CD4-positive, alpha-beta T cell (primary cell): ENCODE results near the gene ITK. TPM values are rescaled to one million over a fixed set of nuclear protein-coding genes. Genes with fewer than 3 reads are reported as not detected.
A peak's percentile ranks its signal among the peaks of the same experiment; 100 is the strongest.

ENCODE experiments used
- ATAC-seq: fragments of 200-7000 bp; cut with Tn5 transposase; one replicate; pipeline ENCODE4 v1.10.0; 2022; ENCODE audit warnings: mild to moderate bottlenecking; ENCODE audit not compliant: poor library complexity
- CTCF ChIA-PET: fragments of 350-600 bp; sonication (Branson Sonifier 250); formaldehyde crosslinking; loops from one replicate; lab custom pipeline; 2021; ENCODE audit warnings: antibody characterized with exemption, inconsistent platforms; lab: Charles Lee
- POLR2A ChIA-PET: fragments of 350-600 bp; sonication (Branson Sonifier 250); formaldehyde crosslinking; loops from one replicate; lab custom pipeline; 2021; ENCODE audit warnings: antibody characterized with exemption, inconsistent platforms; lab: Charles Lee
- DNase-seq, 14 experiments: peaks; one replicate each; pipeline ENCODE4 v3.0.0-alpha.2; 2013 to 2020; ENCODE audit warnings: mixed read lengths in 2 of 14
- H3K27ac ChIP-seq, 2 donors: one replicate each; pipeline versions ENCODE4 v1.5.1 to v1.7.0; 2013; ENCODE audit warnings: low read length in 2 of 2, low read depth in 1 of 2, mild to moderate bottlenecking in 1 of 2
- H3K27me3 ChIP-seq, 2 experiments: 1 replicate in 1 of 2; 2 replicates in 1 of 2; pipeline versions ENCODE4 v1.6.1 to v1.7.0; 2013; ENCODE audit warnings: low read length in 2 of 2, control low read depth in 1 of 2, mild to moderate bottlenecking in 1 of 2, moderate library complexity in 1 of 2; ENCODE audit not compliant: insufficient read depth in 2 of 2, control insufficient read depth in 1 of 2
- H3K36me3 ChIP-seq: one replicate; pipeline ENCODE4 v1.6.1; 2013; ENCODE audit warnings: low read length, control low read depth; ENCODE audit not compliant: insufficient read depth
- H3K4me1 ChIP-seq: one replicate; pipeline ENCODE4 v1.6.1; 2013; ENCODE audit warnings: low read length, control low read depth; ENCODE audit not compliant: insufficient read depth
- H3K4me3 ChIP-seq: one replicate; pipeline ENCODE4 v1.5.1; 2013; ENCODE audit warnings: mild to moderate bottlenecking, low read length, moderate library complexity
- H3K9me3 ChIP-seq, 2 experiments: 1 replicate in 1 of 2; 2 replicates in 1 of 2; pipeline versions ENCODE4 v1.6.1 to v1.7.0; 2013; ENCODE audit warnings: low read length in 2 of 2, mild to moderate bottlenecking in 2 of 2, control low read depth in 1 of 2, moderate library complexity in 1 of 2; ENCODE audit not compliant: control insufficient read depth in 1 of 2, insufficient read depth in 1 of 2
- H3K27ac Mint-ChIP-seq: one replicate; pipeline ENCODE4 v1.8.0; 2020; ENCODE audit warnings: mixed read lengths
- H3K27me3 Mint-ChIP-seq: one replicate; pipeline ENCODE4 v1.8.0; 2021; ENCODE audit warnings: mixed read lengths
- H3K36me3 Mint-ChIP-seq: one replicate; pipeline ENCODE4 v1.8.0; 2021; ENCODE audit warnings: low read depth, mixed read lengths
- H3K4me1 Mint-ChIP-seq: one replicate; pipeline ENCODE4 v1.8.0; 2021; ENCODE audit warnings: low read depth, mixed read lengths
- H3K4me3 Mint-ChIP-seq: one replicate; pipeline ENCODE4 v1.8.0; 2020; ENCODE audit warnings: mild to moderate bottlenecking, mixed read lengths
- H3K9me3 Mint-ChIP-seq: one replicate; pipeline ENCODE4 v1.8.0; 2020; ENCODE audit warnings: mixed read lengths
- CTCF ChIP-seq: fragments of 200-600 bp; IDR thresholded peaks from one replicate; pipeline ENCODE4 v1.8.0; 2022; ENCODE audit warnings: antibody characterized with exemption, mild to moderate bottlenecking
- intact Hi-C, 2 experiments: fragments of 100-400 bp; cut with DNase I in 1 of 2; cut with micrococcal nuclease in 1 of 2; formaldehyde crosslinking; loops; one replicate each; pipeline versions ENCODE4 v1.15.1 to v1.9.0; 2023 to 2025; cut with DNase I, micrococcal nuclease
- total RNA-seq, 174 experiments: library from RNA in 2 of 174; stranded (reverse) in 2 of 174; gene quantifications; one replicate each; pipeline ENCODE4 v1.2.3 and lab custom pipeline; 2021 to 2026

ITK gene
- total RNA-seq, 2 experiments from 2014 or later, result 289 to 292 TPM

GRCh38 chr5:157294407-157295091 is 113.9 kb downstream of the ITK start:
- intact Hi-C loops, result no loop called here
- DNase-seq (no peak), ATAC-seq (peak; percentile 12)
- Histone ChIP-seq H3K4me3 (no peak overlapping the region), H3K4me1 (peaks cover 21% of the 10 kb centered on the region), H3K27ac (peak overlapping the region; percentile 18 to 50), H3K27me3 (no peaks in the 10 kb centered on the region), H3K36me3 (peaks cover 98% of the 10 kb centered on the region), H3K9me3 (no peaks in the 10 kb centered on the region)
- ChIA-PET POLR2A (interaction anchor here (0.9 to 1.5 kb wide), 2 partner anchors 9 to 34 kb away, joined by 3 to 6 read pairs; no protein-coding TSS in a partner anchor), CTCF (interaction anchor here (0.7 to 0.9 kb wide), 2 partner anchors 29 to 39 kb away, joined by 3 read pairs; partner anchors contain the start of gene CYFIP2)
- Mint-ChIP-seq H3K27me3 (no peaks in the 10 kb centered on the region), H3K4me3 (no peak overlapping the region), H3K9me3 (no peaks in the 10 kb centered on the region), H3K27ac (peak overlapping the region; percentile 54), H3K36me3 (peaks cover 99% of the 10 kb centered on the region), H3K4me1 (peaks cover 59% of the 10 kb centered on the region)
- no peak for TF ChIP-seq CTCF

- POLR2A ChIA-PET, result interaction anchor here (0.9 to 1.5 kb wide), 2 partner anchors 9 to 33 kb away, joined by 3 to 6 read pairs; no protein-coding TSS in a partner anchor
Observed at GRCh38 chr5:157295247-157295646, 114.6 kb downstream of the ITK start.

GRCh38 chr5:157300564-157300963 is 119.9 kb downstream of the ITK start:
- Histone ChIP-seq H3K9me3 (no peaks in the 10 kb centered on the region), H3K4me1 (peaks cover 31% of the 10 kb centered on the region), H3K27ac (no peak overlapping the region), H3K27me3 (no peaks in the 10 kb centered on the region), H3K4me3 (no peak overlapping the region), H3K36me3 (peaks cover 86% of the 10 kb centered on the region)
- TF ChIP-seq CTCF, result no peak
- no peak for ATAC-seq
- POLR2A ChIA-PET, result interaction anchor here (1.0 to 6.5 kb wide), 2 partner anchors 27 to 88 kb away, joined by 3 to 77 read pairs; no protein-coding TSS in a partner anchor
- H3K4me3 Mint-ChIP-seq, result no peak overlapping the region
- peak overlapping the region; percentile 80 for H3K27ac Mint-ChIP-seq
- H3K36me3 Mint-ChIP-seq, result peaks cover 95% of the 10 kb centered on the region
- CTCF ChIA-PET, result interaction anchor here (1.7 kb wide), 1 partner anchor 67 kb away, joined by 3 read pairs; no protein-coding TSS in a partner anchor
- H3K9me3 Mint-ChIP-seq, result no peaks in the 10 kb centered on the region
- no peaks in the 10 kb centered on the region for H3K27me3 Mint-ChIP-seq
- H3K4me1 Mint-ChIP-seq, result peaks cover 48% of the 10 kb centered on the region
- intact Hi-C loops, result no loop called here
- no peak for DNase-seq

More at GRCh38 chr5:157295247-157295646, 114.6 kb downstream of the ITK start:
- H3K36me3 Mint-ChIP-seq, result peaks cover 98% of the 10 kb centered on the region
- H3K4me1 Mint-ChIP-seq, result peaks cover 52% of the 10 kb centered on the region
- no peaks in the 10 kb centered on the region for H3K9me3 ChIP-seq
- H3K27me3 Mint-ChIP-seq, result no peaks in the 10 kb centered on the region
- no peaks in the 10 kb centered on the region for H3K9me3 Mint-ChIP-seq
- ATAC-seq, result peak; percentile 31
- intact Hi-C loops, result no loop called here
- H3K27me3 ChIP-seq, result no peaks in the 10 kb centered on the region
- H3K4me3 ChIP-seq, result no peak overlapping the region
- DNase-seq, result peak in 2 of 14 experiments; percentile 29 to 42
- peaks cover 98% of the 10 kb centered on the region for H3K36me3 ChIP-seq
- no peak for TF ChIP-seq CTCF
- H3K27ac Mint-ChIP-seq, result peak overlapping the region; percentile 54
- CTCF ChIA-PET, result interaction anchor here (0.9 kb wide), 1 partner anchor 29 kb away, joined by 3 read pairs; the partner anchor contains the start of gene CYFIP2
- H3K4me1 ChIP-seq, result peaks cover 21% of the 10 kb centered on the region
- H3K4me3 Mint-ChIP-seq, result no peak overlapping the region
- peak overlapping the region; percentile 18 to 50 for H3K27ac ChIP-seq
